ENCODE measurements around the gene SOX9.
"Not testable (repeated sequence)": the region's sequence is repeated elsewhere in the genome, so short reads cannot be mapped to it uniquely, and the experiment has no call there.

The SOX9 gene

GRCh38 chr17:72111336-72111923, 9.4 kb upstream of the SOX9 start:
- DNase-seq (ENCODE audit: low read depth) = no peak

DNA sequence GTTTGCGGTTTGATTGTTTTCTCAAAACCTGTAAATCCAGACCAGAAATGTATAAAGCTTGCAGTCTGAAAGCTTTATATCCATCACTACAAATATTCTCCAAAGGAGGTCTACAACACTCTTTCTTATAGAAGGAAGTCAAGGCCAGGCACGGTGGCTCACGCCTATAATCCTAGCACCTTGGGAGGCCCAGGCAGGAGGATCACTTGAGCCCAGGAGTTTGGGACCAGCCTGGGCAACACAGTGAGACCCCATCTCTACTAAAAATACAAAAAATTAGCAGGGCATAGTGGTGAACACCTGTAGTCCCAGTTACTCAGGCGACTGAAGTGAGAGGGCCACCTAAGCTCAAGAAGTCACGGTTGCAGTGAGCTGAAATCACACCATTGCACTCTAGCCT, 8.9 kb upstream of the SOX9 start:
- DNase-seq (ENCODE audit: low read depth) = not testable (repeated sequence)

DNA sequence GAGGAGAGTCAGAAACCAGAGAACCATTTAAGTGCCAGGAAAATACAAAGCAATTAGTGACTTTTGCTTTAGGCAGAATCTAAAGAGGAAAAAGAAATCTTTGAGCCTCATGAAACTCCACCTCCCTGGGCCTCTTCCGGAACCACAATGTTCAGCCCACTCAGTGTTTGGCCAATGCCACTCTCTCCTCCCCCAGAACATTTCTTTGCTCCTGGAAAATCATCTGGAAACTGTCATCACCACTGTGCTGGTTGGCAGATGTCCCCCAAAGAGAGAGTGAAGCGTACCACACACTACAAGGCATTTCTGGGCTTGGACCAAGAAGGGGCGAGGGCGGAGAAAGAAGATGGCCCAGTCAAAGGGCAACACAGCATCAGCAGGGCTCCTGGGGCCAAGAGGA, 7.1 kb upstream of the SOX9 start:
- no peak for DNase-seq (ENCODE audit: low read depth)

DNA sequence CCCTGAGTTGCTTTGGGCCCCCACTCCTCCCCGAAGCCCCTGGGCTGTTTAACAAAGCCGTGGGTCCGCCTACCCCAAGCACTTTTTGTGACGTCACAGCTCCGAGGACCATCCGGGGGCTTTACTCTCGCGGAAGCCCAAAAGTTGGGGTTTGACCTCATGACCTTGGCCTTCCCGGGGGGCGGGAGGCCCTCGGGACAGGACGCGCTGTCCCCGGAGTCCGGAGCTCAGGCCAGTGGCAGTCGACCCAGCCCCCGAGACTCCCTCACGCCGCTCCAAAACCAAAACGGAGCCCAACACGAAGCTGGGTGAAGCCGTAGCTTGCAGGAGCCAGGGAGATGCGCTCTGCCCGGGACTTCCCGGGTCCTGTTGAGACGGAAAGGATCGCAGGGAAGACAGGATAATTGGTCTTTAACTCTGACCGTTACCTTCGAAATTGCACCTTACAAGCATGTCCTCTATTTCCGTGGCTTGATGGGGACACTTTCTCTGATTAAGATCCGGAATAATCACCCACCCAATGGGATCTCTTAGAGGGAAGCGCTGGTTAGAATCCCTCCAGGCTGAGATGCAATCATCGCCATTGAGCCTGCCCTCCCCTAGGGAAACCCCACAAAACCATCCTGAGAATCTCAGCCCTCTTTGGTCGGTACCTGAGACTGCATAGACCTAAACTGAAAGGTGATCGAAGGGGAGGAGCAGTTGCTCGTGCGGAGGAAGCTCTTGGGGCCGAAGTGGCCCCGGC, 4.9 kb upstream of the SOX9 start:
- DNase-seq (ENCODE audit: low read depth) = no peak

DNA sequence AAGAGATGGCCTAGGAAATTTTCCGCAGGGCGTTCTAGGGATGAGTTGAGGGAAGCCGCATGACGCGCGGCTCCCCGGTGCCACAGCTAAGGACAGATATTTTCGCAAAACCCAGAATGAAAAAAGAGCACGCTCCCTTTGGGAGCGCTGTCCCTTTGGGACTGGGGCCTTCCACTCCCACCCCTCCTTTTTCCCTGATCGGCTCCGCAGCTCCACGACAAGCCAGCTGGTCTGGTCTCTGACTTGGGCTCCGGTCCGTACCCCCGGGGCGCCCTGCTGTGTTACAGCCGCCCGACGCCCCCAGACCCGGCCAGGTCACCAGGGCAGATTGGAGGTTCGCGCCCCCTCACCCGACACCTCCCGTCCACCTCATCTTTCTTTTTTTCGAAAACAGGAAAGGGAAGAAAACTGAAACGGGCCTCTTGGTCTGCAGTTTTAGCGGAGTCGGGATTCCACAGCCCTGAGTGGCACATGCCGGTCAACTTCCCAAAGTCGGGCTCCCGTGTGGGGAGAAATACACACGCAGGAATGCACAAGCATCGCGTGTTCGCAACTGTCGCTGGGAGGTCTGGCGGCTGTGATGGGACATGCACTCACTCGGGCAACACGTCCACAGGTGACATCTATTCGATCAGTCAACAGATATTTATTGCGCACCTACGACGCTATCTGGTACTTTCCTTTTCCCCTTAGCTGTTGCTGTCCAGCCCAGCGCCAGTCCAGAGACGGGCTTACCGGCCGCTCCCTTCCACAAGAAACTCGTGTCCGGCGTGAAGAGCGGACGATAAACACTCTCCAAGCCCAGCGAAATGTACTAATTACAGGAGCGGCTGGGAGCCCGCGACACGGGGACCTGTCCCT, 3.9 kb upstream of the SOX9 start:
- DNase-seq (ENCODE audit: low read depth) = no peak

GRCh38 chr17:72117535-72118334, 3.1 kb upstream of the SOX9 start:
- DNase-seq (ENCODE audit: low read depth) = no peak

DNA sequence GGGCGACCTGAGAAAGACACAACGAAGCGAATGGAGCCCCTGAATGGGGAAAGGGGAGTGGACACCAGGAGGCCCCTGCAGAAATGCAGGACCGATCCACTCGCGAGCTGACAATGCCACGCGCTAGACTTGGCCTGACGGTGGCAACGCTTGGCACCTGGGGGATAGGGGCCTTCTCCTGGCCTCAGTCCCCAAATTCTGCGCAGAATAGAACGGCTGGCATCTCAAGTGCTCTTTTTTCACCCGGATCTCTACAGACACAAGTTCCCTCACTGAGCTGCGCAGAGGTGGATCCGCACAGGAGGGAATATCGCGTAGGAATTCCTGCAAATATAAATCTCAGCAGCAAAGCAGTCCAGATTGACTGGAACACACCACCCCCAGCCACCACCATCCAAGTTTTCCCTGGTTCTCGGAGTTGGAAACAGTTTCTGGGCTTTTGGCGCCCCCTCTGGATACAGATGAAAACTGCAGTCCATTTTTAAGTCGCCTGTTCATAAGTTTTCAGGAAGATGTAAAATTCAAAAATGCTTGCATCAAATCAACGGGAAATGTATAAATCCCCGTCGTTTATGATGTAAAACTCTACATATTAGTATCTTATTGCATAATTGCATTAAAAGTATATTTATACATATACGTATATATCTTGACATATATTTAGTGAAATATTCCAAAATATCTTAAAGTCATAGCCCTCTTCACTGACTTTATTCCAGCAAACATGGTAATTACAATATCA, 2.3 kb upstream of the SOX9 start:
- DNase-seq (ENCODE audit: low read depth) = no peak

DNA sequence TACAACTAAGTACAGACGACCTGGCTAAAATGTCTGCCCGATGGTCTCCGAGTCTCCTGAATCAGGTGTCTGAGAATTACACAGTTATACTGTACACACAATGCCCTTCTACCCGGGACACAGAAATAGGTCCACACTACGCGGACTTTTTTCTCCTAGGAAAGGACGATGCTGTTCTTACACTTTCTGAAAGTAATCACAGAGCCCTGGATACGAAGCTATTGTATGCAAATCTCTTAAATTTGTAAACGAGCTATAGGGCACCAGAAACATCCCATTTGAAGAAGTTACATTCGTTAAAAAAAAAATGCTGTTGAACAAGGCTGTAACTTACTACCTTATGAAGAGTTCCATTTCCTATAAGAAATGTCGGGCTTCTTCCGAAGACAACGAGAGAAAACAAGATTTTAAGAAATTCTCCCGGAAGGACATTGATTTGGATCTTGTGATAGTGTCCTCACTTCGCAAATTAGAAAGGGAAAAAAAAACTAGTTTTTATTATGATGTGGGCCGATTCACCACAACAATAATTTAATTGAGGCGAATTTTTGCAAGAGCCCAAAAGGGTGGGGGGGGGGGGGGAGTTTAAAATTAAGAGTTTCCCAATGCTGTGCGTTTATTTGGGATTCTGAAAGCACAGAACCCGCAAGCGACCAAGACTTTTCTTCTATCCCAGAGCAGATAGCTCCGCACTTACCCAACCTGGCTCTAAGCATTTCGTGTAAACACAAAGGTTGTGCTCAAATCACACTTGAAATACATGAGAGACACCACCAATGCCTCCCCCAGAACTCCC, 1.5 kb upstream of the SOX9 start:
- no peak for DNase-seq (ENCODE audit: low read depth)

- DNase-seq (ENCODE audit: low read depth) = no peak
Observed at GRCh38 chr17:72119873-72120641, 763 bp upstream of the SOX9 start.

GRCh38 chr17:72121164-72122009, 567 bp downstream of the SOX9 start:
- no peak for DNase-seq (ENCODE audit: low read depth)

DNA sequence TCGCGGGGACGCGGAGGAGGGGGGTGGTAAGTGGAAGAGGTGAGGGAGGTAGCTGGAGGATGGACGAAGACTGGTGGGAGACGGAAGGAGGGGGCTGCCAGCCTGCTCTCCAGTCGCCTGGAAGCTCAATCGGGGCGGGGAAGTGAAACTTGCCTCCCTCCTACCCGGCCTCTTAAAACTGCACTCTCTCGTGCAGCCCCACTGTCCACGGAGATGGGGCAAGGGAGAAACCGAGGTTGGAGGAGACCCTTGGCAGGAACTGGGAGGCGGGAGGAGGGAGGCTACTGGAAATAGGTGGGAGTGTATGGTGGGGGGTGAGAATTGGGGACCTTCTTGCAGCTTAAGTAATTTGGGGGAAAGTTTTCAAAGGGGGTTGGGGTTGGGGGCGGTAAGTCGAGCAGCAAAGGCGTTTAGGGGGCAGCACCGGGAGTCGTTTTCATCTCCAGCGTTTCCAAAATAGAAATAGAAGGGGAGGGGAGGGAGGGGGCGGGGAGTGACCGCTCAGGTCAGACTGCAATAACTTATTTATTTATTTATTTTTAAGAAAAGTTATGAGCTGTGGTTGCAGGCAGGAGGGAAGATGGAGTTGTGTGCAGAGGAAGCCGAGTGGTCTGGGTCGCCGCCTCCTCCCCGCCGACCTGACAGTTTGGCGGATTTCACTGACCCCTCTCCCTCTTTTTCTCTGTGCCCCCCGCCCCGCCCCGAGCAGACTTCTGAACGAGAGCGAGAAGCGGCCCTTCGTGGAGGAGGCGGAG, 1.4 kb downstream of the SOX9 start:
- no peak for DNase-seq (ENCODE audit: low read depth)

- no peak for DNase-seq (ENCODE audit: low read depth)
Observed at GRCh38 chr17:72122765-72123529, 2.1 kb downstream of the SOX9 start.

GRCh38 chr17:72123530-72124437, 3.0 kb downstream of the SOX9 start:
- no peak for DNase-seq (ENCODE audit: low read depth)

- DNase-seq (ENCODE audit: low read depth) = no peak
Observed at GRCh38 chr17:72124438-72124775, 3.6 kb downstream of the SOX9 start.

DNA sequence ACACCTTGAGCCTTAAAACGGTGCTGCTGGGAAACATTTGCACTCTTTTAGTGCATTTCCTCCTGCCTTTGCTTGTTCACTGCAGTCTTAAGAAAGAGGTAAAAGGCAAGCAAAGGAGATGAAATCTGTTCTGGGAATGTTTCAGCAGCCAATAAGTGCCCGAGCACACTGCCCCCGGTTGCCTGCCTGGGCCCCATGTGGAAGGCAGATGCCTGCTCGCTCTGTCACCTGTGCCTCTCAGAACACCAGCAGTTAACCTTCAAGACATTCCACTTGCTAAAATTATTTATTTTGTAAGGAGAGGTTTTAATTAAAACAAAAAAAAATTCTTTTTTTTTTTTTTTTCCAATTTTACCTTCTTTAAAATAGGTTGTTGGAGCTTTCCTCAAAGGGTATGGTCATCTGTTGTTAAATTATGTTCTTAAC, 4.4 kb downstream of the SOX9 start:
- no peak for DNase-seq (ENCODE audit: low read depth)

DNA sequence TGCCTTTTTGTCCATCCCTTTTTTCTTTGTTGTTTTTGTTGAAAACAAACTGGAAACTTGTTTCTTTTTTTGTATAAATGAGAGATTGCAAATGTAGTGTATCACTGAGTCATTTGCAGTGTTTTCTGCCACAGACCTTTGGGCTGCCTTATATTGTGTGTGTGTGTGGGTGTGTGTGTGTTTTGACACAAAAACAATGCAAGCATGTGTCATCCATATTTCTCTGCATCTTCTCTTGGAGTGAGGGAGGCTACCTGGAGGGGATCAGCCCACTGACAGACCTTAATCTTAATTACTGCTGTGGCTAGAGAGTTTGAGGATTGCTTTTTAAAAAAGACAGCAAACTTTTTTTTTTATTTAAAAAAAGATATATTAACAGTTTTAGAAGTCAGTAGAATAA, 4.9 kb downstream of the SOX9 start:
- no peak for DNase-seq (ENCODE audit: low read depth)
